SIG-M5 treated with dmso at 0.1 percent for 504 hours (cell line): Measurements from ENCODE around the gene SMNDC1.
"Not testable (repeated sequence)": the region's sequence is repeated elsewhere in the genome, so short reads cannot be mapped to it uniquely, and the experiment has no call there.

Experiments
- DNase-seq: peaks from one replicate; lab custom pipeline; 2025; ENCODE audit not compliant: unreplicated experiment; lab: John Stamatoyannopoulos, UW

Gene SMNDC1

DNA sequence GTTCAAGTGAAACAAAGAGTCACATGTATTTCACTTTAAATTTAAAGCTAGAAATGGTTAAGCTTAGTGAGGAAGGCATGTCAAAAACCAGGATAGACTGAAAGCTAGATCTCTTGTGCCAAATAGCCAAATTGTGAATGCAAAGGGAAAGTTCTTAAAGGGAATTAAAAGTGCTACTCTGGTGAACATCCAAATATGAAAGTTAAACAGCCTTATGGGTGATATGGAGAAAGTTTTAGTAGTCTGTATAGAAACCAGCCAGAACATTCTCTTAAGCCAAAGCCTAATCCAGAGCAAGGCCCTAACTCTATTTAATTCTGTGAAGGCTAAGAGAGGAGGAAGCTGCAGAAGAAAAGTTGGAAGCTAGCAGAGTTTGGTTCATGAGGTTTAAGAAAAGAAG is 50.3 kb downstream of the SMNDC1 start:
- DNase-seq, result no peak

DNA sequence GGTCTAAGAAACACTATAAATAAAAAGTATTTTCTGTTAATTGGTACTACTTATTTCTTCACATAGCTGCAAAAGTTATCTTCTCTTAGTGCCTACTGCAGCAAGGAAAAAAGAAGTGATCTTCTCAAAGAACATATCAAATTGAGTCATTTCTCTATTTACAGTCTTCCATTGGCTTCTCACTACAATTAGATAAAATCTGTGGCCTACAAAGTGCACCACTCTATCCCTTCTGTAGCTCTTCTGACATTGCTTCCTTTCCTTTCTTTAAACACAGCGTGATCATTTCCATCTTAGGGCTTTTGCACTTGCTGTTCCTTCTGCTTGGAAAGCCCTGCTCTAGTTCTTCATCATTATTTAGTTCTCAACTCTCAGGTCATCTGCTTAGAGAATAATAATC is 52.6 kb downstream of the SMNDC1 start:
- DNase-seq, result no peak

DNA sequence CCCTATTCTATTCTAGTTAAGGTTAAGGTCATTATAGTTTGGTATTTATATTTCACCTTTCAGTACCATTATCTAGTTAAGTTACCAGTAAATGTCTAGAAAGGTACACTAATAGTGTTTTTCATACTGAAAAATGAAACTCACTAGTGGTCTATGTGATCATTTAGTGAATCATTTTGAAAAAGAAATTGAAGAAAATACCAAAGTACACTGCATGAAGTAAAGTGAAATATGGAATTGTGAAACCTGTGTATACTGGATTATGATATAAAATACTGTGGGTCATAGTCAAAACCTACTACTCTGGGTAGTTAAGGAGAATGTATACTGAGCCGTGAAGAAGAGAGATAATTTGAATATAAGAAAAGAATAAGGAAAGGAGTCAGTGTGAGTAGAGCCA is 53.3 kb downstream of the SMNDC1 start:
- DNase-seq, result not testable (repeated sequence)

- DNase-seq, result not testable (repeated sequence)
Observed at GRCh38 chr10:110249489-110249888, 55.2 kb downstream of the SMNDC1 start.

DNA sequence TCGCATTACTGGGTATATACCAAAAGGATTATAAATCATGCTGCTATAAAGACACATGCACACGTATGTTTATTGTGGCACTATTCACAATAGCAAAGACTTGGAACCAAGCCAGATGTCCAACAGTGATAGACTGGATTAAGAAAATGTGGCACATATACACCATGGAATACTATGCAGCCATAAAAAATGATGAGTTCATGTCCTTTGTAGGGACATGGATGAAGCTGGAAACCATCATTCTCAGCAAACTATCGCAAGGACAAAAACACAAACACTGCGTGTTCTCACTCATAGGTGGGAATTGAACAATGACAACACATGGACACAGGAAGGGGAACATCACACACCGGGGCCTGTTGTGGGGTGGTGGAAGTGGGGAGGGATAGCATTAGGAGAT is 56.9 kb downstream of the SMNDC1 start:
- DNase-seq, result not testable (repeated sequence)

GRCh38 chr10:110244550-110244949 is 60.2 kb downstream of the SMNDC1 start:
- DNase-seq, result no peak

DNA sequence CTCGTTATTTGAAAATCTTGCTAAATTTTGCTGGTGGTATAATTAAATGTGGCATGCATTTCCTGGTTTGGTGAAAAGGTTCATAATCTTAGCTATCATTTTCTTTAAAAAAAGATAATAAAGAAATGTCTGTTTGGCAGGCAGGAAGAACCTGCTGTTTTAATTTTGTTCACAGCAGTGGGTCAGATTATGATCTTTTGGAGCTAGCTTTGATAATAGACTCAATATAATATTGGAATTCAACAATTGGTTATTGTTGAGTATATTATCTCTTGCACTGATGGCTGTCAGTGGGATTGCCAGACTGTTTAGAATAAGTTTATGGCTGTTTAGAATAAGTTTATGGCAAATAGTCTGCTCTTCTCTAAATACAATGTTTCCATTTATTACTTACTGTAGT is 62.2 kb downstream of the SMNDC1 start:
- no peak for DNase-seq

DNA sequence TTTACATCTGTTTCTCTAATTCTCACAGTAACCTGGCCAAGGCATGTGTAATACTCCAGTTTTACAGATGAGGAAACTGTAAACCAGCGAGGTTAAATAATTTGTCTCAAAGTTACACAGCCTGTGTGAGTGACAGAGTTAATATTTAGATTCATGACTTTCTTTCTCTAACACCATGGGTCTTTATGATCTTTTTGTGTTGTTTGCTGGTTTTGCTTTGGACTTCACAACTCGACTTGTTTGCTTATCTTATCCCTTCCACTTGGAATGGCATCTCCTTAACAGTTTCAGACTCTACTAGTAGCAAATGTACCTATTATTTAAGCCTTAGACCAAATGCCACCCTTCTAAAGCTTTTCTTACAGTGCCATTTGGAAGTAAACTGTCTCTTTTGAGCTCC is 62.9 kb downstream of the SMNDC1 start:
- DNase-seq, result no peak

DNA sequence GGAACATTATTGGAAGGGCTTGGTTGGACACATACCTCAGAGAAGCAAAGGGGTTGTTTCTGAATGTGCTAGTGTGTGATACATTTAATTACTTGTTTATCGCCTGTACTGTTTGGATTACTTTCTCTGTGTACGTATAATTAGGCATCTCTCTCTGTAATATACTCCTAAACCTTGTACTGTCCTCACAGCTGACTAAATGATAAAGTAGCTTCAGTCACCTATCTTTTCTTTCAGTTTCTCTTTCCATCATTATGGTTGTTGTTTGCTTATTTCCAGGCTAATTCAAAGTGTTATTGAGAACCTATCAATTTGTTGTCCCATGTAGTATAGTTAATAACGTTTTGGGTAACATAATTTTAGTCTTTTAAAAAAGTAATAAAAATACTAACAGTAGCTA is 63.3 kb downstream of the SMNDC1 start:
- no peak for DNase-seq
